Stimulated activated CD8-positive, alpha-beta memory T cell treated with anti-CD3 and anti-CD28 coated beads, Interleukin-15, amount 100 ng/mL, for 24 hours (primary cell): Measurements from ENCODE around the gene PRPF8.

Experiments
- DNase-seq: peaks from one replicate; pipeline ENCODE4 v3.0.0-alpha.2; 2020; ENCODE audit warnings: low read depth

Gene PRPF8

DNA sequence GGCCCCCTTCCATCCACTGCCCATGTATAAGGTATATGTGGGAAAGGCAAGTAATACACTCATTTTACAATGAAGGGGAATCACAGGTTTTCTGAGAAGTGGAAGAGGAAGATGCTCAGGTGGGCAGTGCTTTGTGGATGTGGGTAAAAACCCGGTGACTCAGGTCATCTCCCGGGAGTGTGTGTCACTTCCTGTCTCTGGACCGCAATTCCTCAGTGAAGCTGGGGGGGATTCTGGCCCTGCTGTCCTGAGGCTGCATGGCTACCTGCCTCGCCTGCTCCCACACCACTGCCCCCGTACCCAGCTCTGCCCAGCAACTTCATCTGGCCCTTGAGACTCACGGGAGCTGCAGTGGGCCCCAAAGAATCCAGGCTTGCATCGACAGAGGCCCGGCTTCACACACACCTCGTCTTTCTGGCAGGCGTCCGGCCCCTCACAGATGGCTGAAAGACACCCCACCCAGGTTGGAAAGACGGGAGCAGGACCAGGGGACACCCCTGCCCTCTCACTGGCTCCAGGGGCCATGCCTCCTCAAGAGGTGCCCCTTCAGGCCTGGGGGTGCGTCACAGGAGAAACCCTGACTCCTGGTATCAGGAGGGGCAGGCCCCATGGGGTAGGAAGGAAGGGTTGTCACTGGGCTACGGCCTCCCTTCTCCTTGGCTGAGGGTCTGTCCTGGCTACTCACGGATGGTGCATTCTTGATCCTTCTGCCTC lies 40.0 kb downstream of the PRPF8 start:
- no peak for DNase-seq

DNA sequence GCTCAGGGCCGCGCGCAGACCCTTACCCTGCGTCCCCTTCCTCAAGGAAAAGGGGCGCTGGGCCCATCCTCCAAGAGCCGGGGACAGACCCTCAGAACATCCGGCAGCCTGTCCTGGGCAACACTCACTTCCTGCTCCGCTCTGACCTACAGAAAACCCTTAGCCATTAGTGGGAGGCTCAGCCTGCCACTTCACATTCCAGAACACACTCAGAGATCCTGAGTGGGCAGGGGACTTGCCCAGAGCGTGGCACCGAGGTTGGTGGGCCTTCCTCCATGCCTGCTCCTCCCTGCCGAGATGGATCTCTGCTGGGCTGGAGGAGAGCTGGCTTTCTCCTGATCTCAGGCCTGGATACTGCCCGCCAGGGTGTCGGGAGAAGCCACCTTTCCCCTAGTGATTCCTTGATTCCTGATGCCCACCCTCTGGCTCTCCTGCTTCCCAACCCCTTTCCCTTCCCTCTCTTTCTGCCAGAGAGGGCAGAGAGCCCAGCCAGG lies 40.6 kb downstream of the PRPF8 start:
- no peak for DNase-seq

DNA sequence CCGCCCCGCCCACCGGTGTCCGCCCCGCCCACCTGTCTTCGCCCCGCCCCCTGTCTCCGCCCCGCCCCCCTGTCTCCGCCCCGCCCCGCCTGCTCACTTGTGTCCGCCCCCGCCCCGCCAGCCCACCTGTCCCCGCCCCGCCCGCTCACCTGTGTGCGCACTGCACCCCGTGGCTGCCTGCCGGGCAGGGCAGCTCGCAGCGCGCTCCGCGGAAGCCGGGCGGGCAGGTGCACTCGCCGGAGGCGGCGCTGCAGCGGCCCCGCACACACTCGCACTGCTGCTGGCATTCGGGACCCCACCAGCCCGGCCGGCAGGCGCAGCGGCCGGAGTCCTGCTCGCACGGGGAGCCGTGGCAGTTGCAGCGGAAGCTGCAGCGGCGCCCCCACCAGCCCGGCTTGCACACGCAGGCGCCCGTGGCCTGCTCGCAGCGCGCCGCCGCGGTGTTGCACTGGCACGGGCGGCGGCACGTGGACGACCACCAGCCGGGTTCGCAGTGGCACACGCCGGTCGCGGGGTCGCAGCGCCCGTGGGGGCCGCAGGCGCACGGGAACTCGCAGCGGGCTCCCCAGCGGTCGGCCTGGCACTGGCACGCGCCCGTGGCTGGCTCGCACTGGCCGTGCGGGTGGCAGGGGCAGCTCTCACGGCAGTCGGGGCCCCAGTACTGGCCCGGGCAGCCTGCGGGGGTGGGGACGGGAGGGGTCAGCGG lies 41.2 kb downstream of the PRPF8 start:
- no peak for DNase-seq

DNA sequence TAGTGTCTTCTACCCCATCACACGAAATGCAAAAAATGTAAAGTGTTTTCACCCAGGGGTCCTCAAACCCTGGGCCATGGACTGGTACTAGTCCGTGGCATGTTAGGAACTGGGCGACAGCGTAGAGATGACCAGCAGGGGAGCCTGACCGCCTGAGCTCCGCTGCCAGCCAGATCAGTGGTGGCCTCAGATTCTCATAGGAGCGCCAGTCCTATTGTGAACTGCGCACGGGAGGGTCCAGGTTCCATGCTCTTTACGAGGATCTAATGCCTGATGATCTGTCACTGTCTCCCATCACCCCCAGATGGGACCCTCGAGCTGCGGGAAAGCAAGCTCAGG lies 43.6 kb downstream of the PRPF8 start:
- no peak for DNase-seq

DNA sequence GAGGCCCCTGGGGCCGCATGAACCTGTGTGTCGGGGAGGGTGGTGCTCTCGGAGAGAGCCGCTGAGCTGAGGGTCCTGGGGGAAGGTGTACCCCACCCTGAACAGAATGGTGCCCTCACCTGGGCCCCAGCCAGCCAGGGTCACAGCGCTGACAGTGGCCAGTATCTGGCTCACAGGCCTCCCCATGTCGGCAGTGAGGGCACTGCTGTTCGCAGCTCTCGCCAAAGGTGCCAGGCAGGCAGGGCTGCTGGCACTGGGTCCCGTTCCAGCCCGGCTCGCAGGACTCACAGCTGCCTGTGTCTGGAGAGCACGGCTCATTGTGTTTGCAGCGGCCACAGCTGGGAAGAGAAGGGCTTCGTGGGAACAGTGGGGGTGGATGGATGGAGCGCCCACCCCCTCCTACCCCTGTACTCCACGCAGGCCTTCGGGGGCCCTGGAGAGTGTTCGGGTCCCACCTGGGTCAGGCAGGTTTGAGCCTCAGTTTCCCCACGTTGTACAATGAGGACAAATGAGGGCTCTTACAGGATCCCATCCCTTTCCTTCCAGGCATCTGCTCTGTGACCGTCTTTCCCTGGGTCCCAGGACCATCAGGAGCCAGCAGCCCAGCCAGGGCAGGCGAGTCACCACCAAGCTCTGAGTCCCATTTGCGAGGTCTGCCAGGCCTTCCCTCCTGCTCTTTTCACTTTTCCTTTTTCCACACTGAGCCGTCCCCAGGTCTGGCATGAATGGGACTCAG lies 44.2 kb downstream of the PRPF8 start:
- no peak for DNase-seq

DNA sequence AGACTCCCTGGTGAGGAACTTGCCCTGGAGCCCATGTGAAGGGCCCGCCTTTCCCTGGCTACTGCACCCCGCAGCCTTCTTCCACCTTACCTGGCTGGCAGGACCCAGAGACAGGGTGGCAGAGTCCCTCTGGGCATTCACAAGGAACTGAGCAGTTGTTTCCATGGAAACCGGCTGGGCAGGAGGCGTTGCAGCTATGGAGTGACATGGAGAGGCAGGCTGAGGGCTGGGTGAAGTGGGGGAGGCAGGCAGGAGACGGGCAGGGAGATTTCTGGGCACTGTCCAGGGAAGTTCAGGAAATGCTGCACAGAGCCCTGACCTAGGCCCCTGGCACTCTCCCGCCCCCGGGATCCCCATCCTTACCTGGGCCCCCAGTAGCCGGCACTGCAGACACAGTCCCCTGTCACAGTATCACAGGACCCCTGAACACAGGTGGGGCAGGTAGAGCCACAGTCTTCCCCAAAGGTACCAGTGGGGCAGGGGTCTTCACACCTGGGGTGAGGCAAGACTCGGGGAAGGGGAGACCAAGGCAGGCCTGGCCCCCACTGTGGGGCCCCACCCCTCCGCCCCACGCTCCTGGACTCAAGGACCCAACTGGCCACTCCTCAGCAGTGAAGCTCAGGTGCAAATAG lies 45.0 kb downstream of the PRPF8 start:
- DNase-seq = no peak

DNA sequence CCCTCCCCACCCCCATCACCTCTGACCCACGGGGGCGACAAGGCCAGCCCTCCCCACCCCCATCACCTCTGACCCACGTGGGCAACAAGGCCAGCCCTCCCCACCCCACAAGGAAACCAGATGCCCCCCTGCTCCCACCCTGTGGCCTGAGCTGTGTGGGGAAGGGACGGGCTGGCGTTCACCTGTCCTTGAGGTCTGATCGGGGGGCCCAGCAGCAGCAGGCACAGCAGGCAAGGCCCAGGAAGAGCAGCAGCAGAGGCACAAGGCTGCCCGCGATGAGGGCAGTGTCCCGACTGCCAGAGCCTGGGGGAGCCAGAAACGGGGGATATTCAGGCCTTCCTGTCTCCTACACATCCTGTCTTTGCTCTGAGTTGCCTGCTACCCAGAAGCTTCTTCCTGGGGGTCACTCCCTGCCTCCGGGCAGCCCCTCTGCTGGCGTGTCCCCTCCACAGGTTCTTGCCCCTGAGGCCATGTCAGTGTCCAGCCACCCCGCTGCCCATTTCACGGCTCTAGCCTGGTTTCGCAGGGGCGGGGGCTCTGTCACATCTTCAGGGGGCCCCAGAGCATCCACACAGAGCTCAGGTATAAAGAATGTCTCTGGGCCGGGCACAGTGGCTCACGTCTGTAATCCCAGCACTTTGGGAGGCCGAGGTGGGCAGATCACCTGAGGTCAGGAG lies 45.9 kb downstream of the PRPF8 start:
- DNase-seq = no peak

DNA sequence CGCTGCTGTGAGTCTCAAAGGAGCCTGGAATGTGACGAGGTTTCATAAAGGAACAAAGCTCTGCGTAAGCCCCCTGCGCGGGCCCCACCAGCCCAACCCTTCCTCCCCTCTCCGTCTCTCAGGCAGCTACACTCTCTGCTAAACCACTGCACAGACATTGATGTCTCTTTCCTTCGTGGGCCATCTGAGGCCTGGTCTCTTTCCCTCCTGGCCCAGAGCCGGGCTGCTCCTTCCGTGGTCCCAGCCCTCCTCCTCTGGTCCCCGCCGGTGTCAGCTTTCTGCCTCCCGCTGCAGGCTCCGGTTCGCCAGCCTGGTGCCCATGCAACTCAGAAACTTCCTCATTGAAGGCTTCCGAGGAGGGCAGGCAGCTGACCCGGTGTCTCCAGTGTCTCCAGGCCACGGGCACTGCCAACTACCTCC lies 46.5 kb downstream of the PRPF8 start:
- DNase-seq = no peak

DNA sequence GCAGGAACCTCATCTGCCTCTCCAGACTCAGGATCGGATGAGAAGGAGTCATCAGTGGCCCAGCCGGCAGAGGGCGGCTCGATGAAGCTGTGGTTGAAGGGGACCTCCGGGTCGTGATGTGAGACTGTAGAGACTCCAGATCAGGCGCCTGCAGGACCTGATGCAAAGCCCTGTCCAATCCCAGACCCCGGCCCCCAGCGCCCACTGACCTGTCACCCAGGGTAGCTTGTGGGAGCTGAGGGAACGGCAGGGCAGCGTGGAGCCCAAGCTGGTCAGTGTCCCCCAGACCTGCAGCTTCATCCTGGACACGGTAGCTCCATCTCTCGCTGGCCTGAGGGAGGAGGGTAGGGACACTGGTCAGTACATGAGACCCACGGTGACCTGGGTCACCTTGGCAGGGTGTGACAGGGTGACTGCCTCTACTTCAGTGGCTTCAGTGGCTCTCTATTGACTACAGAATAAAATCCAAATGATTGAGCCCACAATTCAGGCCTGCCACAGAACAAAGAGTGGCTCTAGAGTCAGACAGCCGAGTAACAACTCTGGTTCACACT lies 47.9 kb downstream of the PRPF8 start:
- DNase-seq = no peak

DNA sequence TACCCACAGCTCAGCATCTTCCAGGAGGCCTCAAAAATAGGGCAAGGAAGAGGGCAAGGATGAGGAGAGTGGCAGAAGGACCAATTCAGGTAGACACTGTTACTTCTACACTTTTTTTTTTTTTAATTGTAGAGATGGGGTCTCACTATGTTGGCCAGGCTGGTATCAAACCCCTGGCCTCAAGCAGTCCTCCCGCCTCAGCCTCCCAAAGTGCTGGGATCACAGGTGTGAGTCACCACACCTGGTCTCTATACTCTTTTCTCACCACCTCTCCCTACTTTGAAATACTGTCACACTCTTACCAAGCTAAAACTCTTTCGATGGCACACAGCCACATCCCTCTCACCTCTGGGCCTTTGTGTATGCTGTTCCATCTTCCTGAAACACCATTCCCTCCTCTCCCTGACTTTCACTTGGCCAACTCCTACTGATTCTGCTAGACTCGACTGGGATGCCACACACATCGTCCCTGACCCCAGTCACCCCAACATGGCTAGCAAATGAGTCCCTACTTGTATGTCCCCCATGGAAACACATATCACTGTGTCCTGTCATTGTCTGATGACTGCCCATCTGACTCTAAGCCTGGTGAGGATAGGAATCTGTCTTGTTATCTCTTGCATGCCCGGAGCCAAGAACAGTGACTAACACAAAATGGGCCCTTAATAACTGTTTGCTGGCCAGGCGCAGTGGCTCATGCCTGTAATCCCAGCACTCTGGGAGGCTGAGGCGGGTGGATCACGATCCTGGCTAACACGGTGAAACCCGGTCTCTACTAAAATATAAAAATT lies 48.8 kb downstream of the PRPF8 start:
- DNase-seq = no peak

DNA sequence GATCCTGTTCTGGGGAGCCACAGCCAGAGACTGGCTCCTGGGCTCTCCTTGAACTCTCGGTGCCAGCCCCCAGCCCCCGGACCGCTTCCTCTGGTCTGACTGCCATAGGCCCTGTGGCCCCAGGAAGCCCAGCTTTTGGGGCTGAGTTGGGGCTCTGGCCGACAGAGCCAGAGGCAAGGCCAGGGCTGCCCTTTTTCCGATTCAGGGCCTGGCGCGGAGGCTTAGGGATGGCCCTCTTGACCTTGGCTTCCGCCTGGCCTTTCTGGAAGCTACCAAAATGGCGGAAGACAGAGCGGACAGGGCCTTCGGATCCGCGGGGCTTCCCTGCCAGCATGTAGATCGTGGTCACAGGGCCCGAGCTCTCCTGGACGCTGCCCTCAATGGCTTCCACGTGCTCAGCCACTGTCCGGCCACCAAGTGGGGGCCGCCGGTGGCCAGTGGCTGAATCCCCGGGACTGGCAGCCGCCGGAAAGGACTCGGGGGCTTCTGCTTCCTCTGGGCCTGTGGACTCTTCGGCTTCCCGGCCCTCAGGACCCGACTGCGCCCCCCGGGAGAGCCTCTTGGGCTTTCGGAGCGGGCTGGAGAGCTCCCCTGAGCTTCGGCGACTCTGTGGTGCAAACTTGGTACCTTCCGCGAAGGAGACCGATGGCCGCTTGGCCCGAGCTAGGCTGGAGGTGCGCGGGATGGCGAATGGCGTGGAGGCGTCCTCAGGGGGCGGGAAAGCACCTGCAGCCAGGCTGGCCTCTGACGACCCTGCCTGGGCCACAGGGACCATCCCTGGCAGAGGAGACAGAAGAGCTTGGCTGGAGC lies 49.6 kb downstream of the PRPF8 start:
- no peak for DNase-seq

DNA sequence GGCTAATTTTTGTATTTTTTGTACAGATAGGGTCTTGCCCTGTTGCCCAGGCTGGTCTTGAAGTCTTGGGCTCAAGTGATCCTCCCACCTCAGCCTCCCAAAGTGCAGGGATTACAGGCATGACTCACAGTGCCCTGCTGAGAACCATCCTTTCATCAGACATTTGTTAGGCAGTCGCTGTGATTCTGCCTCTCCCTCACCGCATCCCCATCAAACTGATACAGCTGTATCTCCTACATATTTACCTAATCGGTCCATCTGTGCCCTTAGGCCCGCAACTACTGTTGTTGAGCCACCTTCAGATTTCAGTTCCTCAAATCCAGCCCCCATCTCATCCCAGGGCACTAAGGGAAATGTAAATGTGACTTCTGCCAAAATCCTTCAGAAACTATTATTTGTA lies 54.0 kb downstream of the PRPF8 start:
- no peak for DNase-seq

DNA sequence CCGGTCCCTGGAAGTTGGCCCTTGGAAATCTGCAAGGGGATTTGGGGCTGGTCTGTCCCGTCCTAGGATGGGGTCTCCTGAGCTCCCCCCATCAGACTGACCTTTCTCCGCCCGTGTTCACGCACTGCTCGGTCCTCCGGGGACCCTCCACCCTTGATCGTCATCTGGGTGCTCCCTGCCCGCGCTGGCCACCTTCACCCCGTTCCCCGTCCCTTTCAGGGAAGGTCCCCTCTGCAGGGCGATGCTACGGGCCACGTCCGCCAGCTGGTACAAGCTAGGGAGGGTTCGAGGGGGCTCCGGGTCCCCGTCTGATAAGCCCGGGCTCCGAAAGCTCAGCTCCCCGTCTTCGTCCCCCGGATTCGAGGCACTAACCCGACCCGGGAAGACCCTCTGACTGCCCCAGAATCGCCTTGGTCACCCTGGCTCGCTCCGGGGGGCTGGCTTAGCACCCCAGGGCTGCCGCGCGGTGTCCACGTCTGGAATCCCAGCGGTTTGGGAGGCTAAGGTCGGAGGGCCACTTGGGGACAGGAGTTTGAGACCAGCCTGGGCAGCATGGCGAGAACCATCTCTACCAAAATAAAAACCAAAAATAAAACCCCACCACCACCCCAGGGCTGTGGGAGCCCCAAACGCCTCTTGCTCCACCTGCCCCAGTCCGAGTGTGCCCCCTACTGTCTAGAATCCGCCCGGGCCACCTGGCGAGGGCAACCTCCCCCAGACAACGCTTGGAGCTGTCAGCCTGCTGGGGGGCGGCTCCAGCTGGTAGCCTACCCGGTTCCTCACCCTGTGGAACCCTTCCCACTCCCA lies 55.0 kb downstream of the PRPF8 start:
- peak; percentile 54 for DNase-seq

DNA sequence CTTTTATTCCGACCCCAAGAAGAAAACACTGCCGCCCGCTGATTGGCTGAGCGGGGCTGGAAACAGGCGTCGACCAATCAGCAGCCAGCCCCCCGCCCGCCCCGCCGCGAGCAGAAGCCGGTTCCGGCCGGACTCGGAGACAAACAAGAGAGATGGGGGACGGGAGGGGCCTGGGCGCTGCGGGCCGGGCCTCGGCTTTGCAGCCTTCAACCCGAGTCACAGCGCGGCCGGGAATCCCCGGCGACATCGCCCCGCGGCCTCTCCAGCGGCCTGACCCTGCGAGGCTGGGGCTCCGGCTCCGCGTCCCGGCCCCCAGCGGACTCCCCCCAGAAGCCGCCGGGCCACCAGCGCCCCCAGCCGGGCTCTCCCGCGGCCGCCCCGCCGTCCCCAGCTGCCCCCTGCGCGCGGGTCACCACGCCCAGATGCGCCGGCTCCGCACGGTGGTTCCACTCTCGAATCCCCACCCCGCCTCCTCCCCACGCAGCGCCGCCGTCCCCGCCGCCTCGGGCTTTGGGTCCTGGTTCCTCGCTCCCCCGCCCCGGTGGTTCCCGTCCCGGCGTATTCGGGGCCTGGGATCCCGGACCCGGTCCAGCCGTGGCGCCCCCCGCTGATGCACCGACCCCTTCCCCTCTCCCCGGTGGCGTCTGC lies 55.7 kb downstream of the PRPF8 start:
- peak; percentile 73 for DNase-seq

DNA sequence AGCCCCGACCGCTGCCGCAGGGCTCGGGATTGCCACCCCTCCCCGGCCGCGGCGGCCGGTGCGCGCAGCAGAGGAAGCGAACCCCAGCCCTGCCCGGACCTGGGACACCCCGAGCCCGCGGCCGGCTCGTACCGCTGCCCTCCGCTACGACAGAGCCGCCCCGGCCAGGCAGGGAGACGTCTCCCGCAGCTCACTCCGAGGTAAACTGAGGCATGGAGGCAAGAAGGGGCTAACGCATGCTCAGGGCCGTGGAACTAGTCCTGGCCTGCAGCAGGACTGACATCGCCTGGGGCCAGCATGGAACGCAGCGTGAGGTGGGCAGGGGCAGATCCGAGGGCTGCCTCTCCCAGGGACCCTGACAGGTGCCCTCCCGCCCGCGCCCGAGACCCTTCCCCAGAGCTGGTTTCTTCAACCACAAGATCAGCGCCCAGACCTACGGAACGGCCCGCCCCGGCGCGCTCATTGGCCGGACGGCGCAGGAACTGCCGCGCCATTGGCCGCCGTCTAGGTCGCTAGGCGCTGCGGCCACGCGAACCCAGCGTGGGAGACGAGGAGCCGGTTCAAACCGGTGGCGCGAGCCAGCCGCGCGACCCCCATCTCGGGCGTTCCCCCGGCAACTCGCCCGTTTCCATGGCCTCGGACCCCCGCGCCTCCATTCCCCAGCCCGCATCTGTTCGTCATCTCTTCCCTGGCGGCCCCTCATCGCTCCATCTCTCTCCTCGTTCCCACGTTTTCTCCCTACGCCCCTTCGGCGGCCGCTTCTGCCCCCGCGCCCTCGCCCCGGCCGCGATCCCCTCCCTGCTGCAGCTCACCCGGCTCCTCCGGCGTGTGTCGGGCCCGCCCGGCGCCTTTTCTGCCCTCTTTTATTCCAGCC lies 56.4 kb downstream of the PRPF8 start, which contains the start of gene SLC43A2:
TSS of gene SLC43A2 (minus strand) at position 853 of the 874 bp plus-strand sequence. CDS start 960 bp downstream, outside the sequence.
- peak; percentile 73 for DNase-seq

DNA sequence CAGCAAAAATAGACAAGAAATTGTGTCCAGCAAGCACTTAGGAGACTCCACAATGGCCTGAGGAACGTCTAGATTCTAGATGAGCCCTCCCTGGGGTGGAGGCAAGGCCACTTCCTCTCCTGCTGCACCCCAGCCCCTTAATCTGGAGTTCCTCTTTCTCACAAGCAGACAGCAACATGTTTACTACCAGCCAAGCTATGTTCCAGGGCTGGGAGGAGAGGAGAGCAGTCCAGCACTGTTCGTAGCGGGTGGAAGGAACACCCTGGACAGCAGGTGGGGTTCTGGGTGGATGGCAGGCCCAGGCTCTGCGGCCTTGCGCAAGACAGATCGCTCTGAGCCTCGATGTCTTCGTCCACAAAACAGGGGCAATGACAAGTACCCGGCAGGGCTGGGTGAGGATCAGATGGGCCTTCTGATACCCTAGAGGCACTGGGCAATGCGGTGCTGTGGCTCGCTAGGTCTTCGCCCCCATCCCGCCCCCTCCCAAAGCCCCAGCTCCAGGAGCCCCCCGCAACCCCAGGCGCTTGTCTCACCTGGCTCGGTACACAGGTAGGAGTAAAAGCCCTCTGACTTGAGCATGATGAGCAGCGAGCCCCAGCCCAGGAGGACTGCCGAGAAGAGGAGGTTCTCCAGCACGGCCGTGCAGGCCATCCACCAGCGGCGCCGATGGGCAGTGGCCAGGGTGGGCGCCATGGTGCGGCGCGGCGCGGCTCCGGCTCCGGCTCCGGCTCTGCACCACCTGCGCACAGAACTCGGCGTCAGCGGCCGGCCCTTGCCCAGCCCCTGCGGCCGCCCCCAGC lies 57.3 kb downstream of the PRPF8 start:
- no peak for DNase-seq

DNA sequence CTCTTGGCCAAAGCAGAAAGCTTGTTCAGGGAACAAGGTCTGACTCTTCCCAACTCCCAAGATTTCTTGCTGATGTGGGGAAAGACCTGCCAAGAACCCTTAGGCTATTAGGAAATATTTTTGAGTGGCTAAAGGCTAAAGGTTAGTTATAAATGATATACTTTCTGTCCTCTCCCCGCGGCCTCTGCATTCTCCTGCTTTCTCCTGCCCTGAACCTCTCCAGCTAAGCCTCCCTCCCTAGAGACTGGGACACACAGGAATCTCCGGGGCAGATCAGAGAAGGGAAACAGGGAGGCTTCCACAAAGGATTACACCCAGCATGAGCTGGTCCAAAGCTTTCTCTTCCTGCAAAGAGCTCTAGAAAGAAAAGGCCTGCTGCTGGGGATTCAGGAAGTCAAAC lies 58.3 kb downstream of the PRPF8 start:
- no peak for DNase-seq
